Astrocyte (in vitro differentiated cells and primary cell): ENCODE results near the gene MAP1LC3B. TPM values are rescaled to one million over a fixed set of nuclear protein-coding genes. Genes with fewer than 3 reads are reported as not detected.

ENCODE experiments used
- DNase-seq: peaks from one replicate; pipeline ENCODE4 v3.0.0-alpha.2; 2010; ENCODE audit warnings: low read depth
- FAIRE-seq: peaks from 2 replicates; lab custom pipeline; 2011; peaks lifted over from hg19 to GRCh38; lab: Jason Lieb, UNC
- H2AFZ ChIP-seq: 2 replicates; pipeline ENCODE4 v1.6.0; 2012; ENCODE audit warnings: low read depth, low read length, inconsistent platforms
- H3K27ac ChIP-seq: 2 replicates; pipeline ENCODE4 v1.5.1; 2011; ENCODE audit warnings: low read depth, low read length, inconsistent platforms
- H3K27me3 ChIP-seq: 2 replicates; pipeline ENCODE4 v1.6.0; 2011; ENCODE audit warnings: low read length, inconsistent platforms; ENCODE audit not compliant: insufficient read depth
- H3K36me3 ChIP-seq: 2 replicates; pipeline ENCODE4 v1.5.1; 2011; ENCODE audit warnings: low read length, inconsistent platforms; ENCODE audit not compliant: insufficient read depth
- H3K4me1 ChIP-seq: 2 replicates; pipeline ENCODE4 v1.5.1; 2011; ENCODE audit warnings: low read length, inconsistent platforms; ENCODE audit not compliant: insufficient read depth
- H3K4me2 ChIP-seq: 2 replicates; pipeline ENCODE4 v1.6.0; 2012; ENCODE audit warnings: low read length, inconsistent platforms
- H3K4me3 ChIP-seq: 2 replicates; pipeline ENCODE4 v1.5.1; 2011; ENCODE audit warnings: low read depth, mild to moderate bottlenecking, low read length, inconsistent platforms; ENCODE audit not compliant: insufficient read depth
- H3K79me2 ChIP-seq: 2 replicates; pipeline ENCODE4 v1.6.0; 2012; ENCODE audit warnings: mild to moderate bottlenecking, low read length, inconsistent platforms; ENCODE audit not compliant: insufficient read depth
- H3K9ac ChIP-seq: 2 replicates; pipeline ENCODE4 v1.6.0; 2012; ENCODE audit warnings: mild to moderate bottlenecking, low read length, inconsistent platforms
- H3K9me3 ChIP-seq: 2 replicates; pipeline ENCODE4 v1.5.1; 2012; ENCODE audit warnings: low read depth, mild to moderate bottlenecking, low read length, inconsistent platforms; ENCODE audit not compliant: insufficient read depth
- H4K20me1 ChIP-seq: 2 replicates; pipeline ENCODE4 v1.6.0; 2012; ENCODE audit warnings: low read length, inconsistent platforms; ENCODE audit not compliant: insufficient read depth
- H3K27ac Mint-ChIP-seq: one replicate; pipeline ENCODE4 v1.8.0; 2021; ENCODE audit warnings: mild to moderate bottlenecking, mixed read lengths; ENCODE audit not compliant: unreplicated experiment
- H3K27me3 Mint-ChIP-seq: one replicate; pipeline ENCODE4 v1.8.0; 2021; ENCODE audit warnings: low read depth, mixed read lengths; ENCODE audit not compliant: unreplicated experiment
- H3K36me3 Mint-ChIP-seq: one replicate; pipeline ENCODE4 v1.8.0; 2021; ENCODE audit warnings: low read depth, mixed read lengths; ENCODE audit not compliant: unreplicated experiment
- H3K4me1 Mint-ChIP-seq: one replicate; pipeline ENCODE4 v1.8.0; 2021; ENCODE audit warnings: low read depth, mixed read lengths; ENCODE audit not compliant: unreplicated experiment
- H3K4me3 Mint-ChIP-seq: one replicate; pipeline ENCODE4 v1.8.0; 2021; ENCODE audit warnings: mild to moderate bottlenecking, moderate library complexity, mixed read lengths; ENCODE audit not compliant: unreplicated experiment
- H3K9me3 Mint-ChIP-seq: one replicate; pipeline ENCODE4 v1.8.0; 2021; ENCODE audit warnings: mild to moderate bottlenecking, mixed read lengths; ENCODE audit not compliant: unreplicated experiment
- CTCF ChIP-seq: IDR thresholded peaks from 2 replicates; pipeline ENCODE4 v1.5.1; 2011; ENCODE audit warnings: low read depth, mild to moderate bottlenecking, inconsistent platforms, low read length, moderate library complexity; ENCODE audit not compliant: insufficient read depth
- EZH2 ChIP-seq: IDR thresholded peaks from 2 replicates; pipeline ENCODE4 v1.6.1; 2012; ENCODE audit warnings: mild to moderate bottlenecking, low read length, inconsistent platforms; ENCODE audit not compliant: insufficient read depth
- total RNA-seq: library from RNA; stranded (reverse); gene quantifications from 2 replicates; pipeline ENCODE4 v1.2.1, GENCODE V29; 2021

Gene MAP1LC3B
- total RNA-seq, 1 donor from 2014 or later, result 221 TPM

DNA sequence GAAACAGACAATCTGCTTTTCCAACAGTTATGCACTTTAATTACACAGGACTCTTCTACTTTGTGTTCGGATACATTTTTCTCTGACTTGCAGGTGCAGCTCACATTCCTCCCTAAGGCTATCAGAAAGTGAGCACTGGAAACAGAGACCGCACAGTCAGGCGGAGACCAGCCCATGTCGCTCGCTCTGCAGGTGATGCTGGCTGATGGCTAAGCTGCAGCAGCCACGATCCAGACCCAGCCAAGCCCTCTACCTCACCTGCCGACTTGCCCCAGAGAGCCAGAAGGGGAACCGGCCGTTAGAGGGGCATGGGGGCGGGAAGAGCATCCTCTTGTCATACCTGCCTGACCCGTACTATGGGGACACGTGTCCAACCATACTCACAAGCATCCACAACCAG lies 33.8 kb downstream of the MAP1LC3B start:
- no peak for FAIRE-seq

DNA sequence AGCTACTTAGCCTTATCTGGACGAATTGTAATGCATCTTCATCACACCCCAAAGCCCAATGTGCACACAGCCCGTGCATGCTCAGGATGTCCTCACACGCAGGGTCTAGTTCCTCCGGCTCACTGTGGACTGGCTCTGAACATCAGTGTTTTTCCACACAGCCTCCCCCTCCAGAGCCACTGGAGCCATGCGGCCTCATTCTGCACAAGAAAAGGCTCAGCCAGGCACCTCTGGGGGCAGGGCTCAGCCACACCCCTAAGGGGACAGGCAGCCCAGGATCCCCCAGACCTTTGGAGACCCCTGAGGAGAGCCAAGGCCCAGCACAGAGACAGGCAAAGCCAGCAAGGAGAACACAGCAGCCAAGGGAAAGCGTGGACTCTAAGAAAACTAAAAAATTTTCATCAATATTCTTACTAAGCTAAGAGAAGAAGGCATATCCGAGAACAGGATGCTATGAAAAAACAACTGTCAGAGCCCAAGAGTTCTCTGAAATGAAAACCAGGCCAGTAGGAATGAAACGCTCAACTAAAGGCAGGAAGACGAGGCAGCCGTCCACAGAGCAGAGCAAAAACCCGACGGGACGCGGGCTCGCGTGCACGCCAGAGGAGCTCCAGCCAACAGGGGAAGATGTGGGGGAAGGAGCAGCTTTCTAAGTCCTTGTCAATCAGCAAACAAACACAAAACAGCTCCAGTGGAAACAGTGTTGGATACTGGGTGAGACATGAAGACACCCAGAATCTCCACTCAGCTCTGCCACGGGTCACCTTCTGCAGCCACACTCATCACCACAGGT lies 34.5 kb downstream of the MAP1LC3B start:
- H3K27ac Mint-ChIP-seq, result no peak overlapping the region
- no peak overlapping the region for H3K4me3 Mint-ChIP-seq
- TF ChIP-seq EZH2, result no peak
- TF ChIP-seq CTCF, result no peak
- peaks cover 17% of the 10 kb centered on the region for H3K36me3 ChIP-seq
- no peaks in the 10 kb centered on the region for H3K9me3 ChIP-seq
- H2AFZ ChIP-seq, result no peak overlapping the region
- H3K79me2 ChIP-seq, result peaks cover 10% of the 10 kb centered on the region
- no peaks in the 10 kb centered on the region for H3K27me3 ChIP-seq
- H3K4me1 Mint-ChIP-seq, result peaks cover 6% of the 10 kb centered on the region
- FAIRE-seq (no peak), DNase-seq (no peak)
- no peak overlapping the region for H3K27ac ChIP-seq
- H3K4me3 ChIP-seq, result no peak overlapping the region
- peaks cover 7% of the 10 kb centered on the region for H3K36me3 Mint-ChIP-seq
- peaks cover 68% of the 10 kb centered on the region for H4K20me1 ChIP-seq
- H3K27me3 Mint-ChIP-seq, result no peaks in the 10 kb centered on the region
- no peak overlapping the region for H3K4me2 ChIP-seq
- H3K9ac ChIP-seq, result no peak overlapping the region
- peaks cover 3% of the 10 kb centered on the region for H3K4me1 ChIP-seq
- no peaks in the 10 kb centered on the region for H3K9me3 Mint-ChIP-seq

More for the DNA sequence above, 33.8 kb downstream of the MAP1LC3B start:
- H3K79me2 ChIP-seq, result peaks cover 10% of the 10 kb centered on the region
- Mint-ChIP-seq H3K27me3 (no peaks in the 10 kb centered on the region), H3K4me1 (peaks cover 3% of the 10 kb centered on the region), H3K9me3 (peaks cover 2% of the 10 kb centered on the region), H3K4me3 (no peak overlapping the region), H3K36me3 (peaks cover 7% of the 10 kb centered on the region), H3K27ac (no peak overlapping the region)
- H3K4me2 ChIP-seq, result no peak overlapping the region
- TF ChIP-seq EZH2, result no peak
- TF ChIP-seq CTCF, result no peak
- no peak overlapping the region for H3K9ac ChIP-seq
- H2AFZ ChIP-seq, result no peak overlapping the region
- H3K9me3 ChIP-seq, result no peaks in the 10 kb centered on the region
- no peaks in the 10 kb centered on the region for H3K27me3 ChIP-seq
- H3K4me1 ChIP-seq, result no peaks in the 10 kb centered on the region
- DNase-seq, result no peak
- H3K27ac ChIP-seq, result no peak overlapping the region
- no peak overlapping the region for H3K4me3 ChIP-seq
- H4K20me1 ChIP-seq, result peaks cover 66% of the 10 kb centered on the region
- H3K36me3 ChIP-seq, result peaks cover 18% of the 10 kb centered on the region

DNA sequence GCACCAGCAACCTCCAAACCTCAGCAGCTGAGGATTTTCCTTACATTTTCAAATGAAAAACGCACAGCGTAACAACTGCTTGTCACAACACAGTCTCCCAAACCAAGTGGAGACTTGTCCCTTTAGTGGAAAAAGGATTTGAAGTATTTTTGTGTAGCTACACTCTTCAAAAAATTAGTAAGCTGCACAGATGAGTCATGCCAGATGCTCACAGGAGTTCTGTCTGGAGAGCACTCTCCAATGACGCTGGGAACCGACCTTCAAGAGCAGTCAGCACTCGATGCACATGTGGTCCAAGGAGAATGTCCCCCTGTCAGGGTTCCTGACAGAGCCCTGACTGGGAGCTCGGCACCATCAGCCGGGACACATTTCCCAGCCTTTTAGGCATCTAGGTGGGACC lies 39.8 kb downstream of the MAP1LC3B start:
- DNase-seq (peak; percentile 87), FAIRE-seq (peak; percentile 85)
- H3K27me3 ChIP-seq, result no peaks in the 10 kb centered on the region
- peak overlapping the region; percentile 59 for H3K27ac ChIP-seq
- H3K4me2 ChIP-seq, result peak overlapping the region; percentile 44
- peaks cover 32% of the 10 kb centered on the region for H3K4me1 ChIP-seq
- no peak overlapping the region for H3K4me3 ChIP-seq
- H3K36me3 Mint-ChIP-seq, result peaks cover 10% of the 10 kb centered on the region
- peak overlapping the region; percentile 41 for H3K9ac ChIP-seq
- no peaks in the 10 kb centered on the region for H3K9me3 Mint-ChIP-seq
- no peak for TF ChIP-seq EZH2
- no peak for TF ChIP-seq CTCF
- peaks cover 34% of the 10 kb centered on the region for H3K4me1 Mint-ChIP-seq
- no peaks in the 10 kb centered on the region for H3K27me3 Mint-ChIP-seq
- H4K20me1 ChIP-seq, result peaks cover 77% of the 10 kb centered on the region
- peak overlapping the region; percentile 45 for H3K4me3 Mint-ChIP-seq
- H3K79me2 ChIP-seq, result peaks cover 20% of the 10 kb centered on the region
- H3K9me3 ChIP-seq, result no peaks in the 10 kb centered on the region
- H3K27ac Mint-ChIP-seq, result peak overlapping the region; percentile 78
- H3K36me3 ChIP-seq, result peaks cover 2% of the 10 kb centered on the region
- no peak overlapping the region for H2AFZ ChIP-seq
